Measurements from ENCODE around the gene NDUFA12.

- TF ChIP-seq POLR2A (IDR thresholded peaks at IDR 0.05) (no peak), CTCF (IDR thresholded peaks at IDR 0.05) (no peak)
Observed at GRCh38 chr12:94977766-94978468, 25.6 kb downstream of the NDUFA12 start.

Measured in heart left ventricle (tissue), 13 donors.